K562 (cell line): Measurements from ENCODE around the gene CRABP2. TPM values are rescaled to one million over a fixed set of nuclear protein-coding genes. Genes with fewer than 3 reads are reported as not detected.
A peak's percentile ranks its signal among the peaks of the same experiment; 100 is the strongest.

Source experiments
- BCL6 ChIP-seq: fragments of 250-450 bp; sonication (Bioruptor Pico); IDR thresholded peaks from 2 replicates; pipeline ENCODE4 v1.4.0; 2020
- HDAC8 ChIP-seq: fragments of 450-650 bp; IDR thresholded peaks from 2 replicates; pipeline ENCODE4 v1.6.1; 2016; ENCODE audit warnings: mild to moderate bottlenecking, missing genetic modification characterization, moderate library complexity, missing compliant biosample characterization
- HDGF ChIP-seq: fragments of 450-650 bp; IDR thresholded peaks from 2 replicates; pipeline ENCODE4 v1.6.1; 2016
- HNRNPH1 ChIP-seq: fragments of 200-400 bp; formaldehyde crosslinking; optimal IDR thresholded peaks from 2 replicates; pipeline ENCODE3; 2017; ENCODE audit warnings: low read depth, mild to moderate bottlenecking, low read length, moderate library complexity
- HNRNPL ChIP-seq: fragments of 200-400 bp; formaldehyde crosslinking; IDR thresholded peaks from 2 replicates; pipeline ENCODE4 v1.6.1; 2017; ENCODE audit warnings: low read depth, mild to moderate bottlenecking, low read length
- MAFF ChIP-seq: IDR thresholded peaks from 2 replicates; pipeline ENCODE4 v1.6.1; 2012; ENCODE audit warnings: low read length, improper control_type of control experiment
- PHF21A ChIP-seq: fragments of 450-650 bp; IDR thresholded peaks from 2 replicates; pipeline ENCODE4 v1.6.1; 2017; ENCODE audit warnings: low read depth, borderline replicate concordance
- SMAD1 ChIP-seq: fragments of 150-350 bp; IDR thresholded peaks from 2 replicates; pipeline ENCODE4 v1.6.1; 2014; ENCODE audit warnings: low read length, low read depth; ENCODE audit not compliant: partially characterized antibody
- TAL1 ChIP-seq: fragments of 450-650 bp; IDR thresholded peaks from 2 replicates; pipeline ENCODE4 v1.6.1; 2016; ENCODE audit warnings: mild to moderate bottlenecking
- ZFP30 ChIP-seq: fragments of 250-450 bp; sonication (Bioruptor Pico); IDR thresholded peaks from 2 replicates; pipeline ENCODE4 v1.8.0; 2022; ENCODE audit warnings: moderate library complexity, mild to moderate bottlenecking, inconsistent platforms, borderline replicate concordance
- ZNF175 ChIP-seq: fragments of 200-800 bp; sonication (Bioruptor generic); IDR thresholded peaks from 2 replicates; pipeline ENCODE4 v1.6.1; 2016; ENCODE audit warnings: low read depth, mild to moderate bottlenecking, missing genetic modification characterization, missing compliant biosample characterization
- ZNF282 ChIP-seq: sonication (generic); formaldehyde crosslinking; IDR thresholded peaks from 2 replicates; pipeline ENCODE4 v1.8.1; 2023; ENCODE audit warnings: missing genetic modification reagents
- ZNF347 ChIP-seq: fragments of 450-650 bp; formaldehyde crosslinking; IDR thresholded peaks from 2 replicates; pipeline ENCODE4 v1.4.0; 2020; ENCODE audit warnings: low read depth, mild to moderate bottlenecking, moderate library complexity
- polyA plus RNA-seq, 8 experiments: library from polyadenylated mRNA; depleted of rRNA in 4 of 8; stranded (reverse) in 5 of 8; unstranded in 3 of 8; fragments of >200 nt; fragmentation: Nextera tagmentation in 2 of 8; fragmentation: Illumina TruSeq in 1 of 8; extraction: Ambion mirVana in 2 of 8; extraction: Trizol in 1 of 8; gene quantifications; 2 replicates each; pipeline versions ENCODE4 v1.2.1 to v1.2.3, GENCODE V29; 2011 to 2014; ENCODE audit warnings: inconsistent platforms in 1 of 8, missing spikeins in 1 of 8
- total RNA-seq, 7 experiments: library from RNA; depleted of rRNA in 6 of 7; stranded (reverse); fragments of >200 nt in 6 of 7; fragmentation: Illumina TruSeq in 2 of 7; extraction: Trizol in 2 of 7; gene quantifications; 2 replicates each; pipeline versions ENCODE4 v1.2.1 to v1.2.3, GENCODE V29; 2011 to 2021; ENCODE audit warnings: low replicate concordance in 1 of 7
- TF ChIP-seq, protein P1 (sequence below): IDR thresholded peaks from 2 replicates; pipeline ENCODE4 v1.6.1; 2011; ENCODE audit warnings: borderline replicate concordance, low read depth, mild to moderate bottlenecking, moderate library complexity, low read length; ENCODE audit not compliant: insufficient read depth, poor library complexity, severe bottlenecking
- TF ChIP-seq, protein P2 (sequence below): fragments of 250-450 bp; sonication (Bioruptor Pico); IDR thresholded peaks from 2 replicates; pipeline ENCODE4 v1.4.0; 2020; ENCODE audit warnings: borderline replicate concordance
- TF ChIP-seq, protein P3 (sequence below), 2 experiments: fragments of 450-650 bp; IDR thresholded peaks; 2 replicates each; pipeline ENCODE4 v1.6.1; 2018; ENCODE audit warnings: mild to moderate bottlenecking in 2 of 2, low read depth in 1 of 2; ENCODE audit not compliant: partially characterized antibody in 2 of 2
- TF ChIP-seq, protein P4 (sequence below): sonication (generic); formaldehyde crosslinking; IDR thresholded peaks from 2 replicates; pipeline ENCODE4 v1.8.0; 2022; ENCODE audit warnings: mild to moderate bottlenecking, missing genetic modification reagents

CRABP2 gene
- total and polyA plus RNA-seq, 9 of the 15 experiments (the other 6 are each of a cell fraction or from before 2014, with no cell fraction given) = 0.30 to 2.5 (median 0.82) TPM

DNA sequence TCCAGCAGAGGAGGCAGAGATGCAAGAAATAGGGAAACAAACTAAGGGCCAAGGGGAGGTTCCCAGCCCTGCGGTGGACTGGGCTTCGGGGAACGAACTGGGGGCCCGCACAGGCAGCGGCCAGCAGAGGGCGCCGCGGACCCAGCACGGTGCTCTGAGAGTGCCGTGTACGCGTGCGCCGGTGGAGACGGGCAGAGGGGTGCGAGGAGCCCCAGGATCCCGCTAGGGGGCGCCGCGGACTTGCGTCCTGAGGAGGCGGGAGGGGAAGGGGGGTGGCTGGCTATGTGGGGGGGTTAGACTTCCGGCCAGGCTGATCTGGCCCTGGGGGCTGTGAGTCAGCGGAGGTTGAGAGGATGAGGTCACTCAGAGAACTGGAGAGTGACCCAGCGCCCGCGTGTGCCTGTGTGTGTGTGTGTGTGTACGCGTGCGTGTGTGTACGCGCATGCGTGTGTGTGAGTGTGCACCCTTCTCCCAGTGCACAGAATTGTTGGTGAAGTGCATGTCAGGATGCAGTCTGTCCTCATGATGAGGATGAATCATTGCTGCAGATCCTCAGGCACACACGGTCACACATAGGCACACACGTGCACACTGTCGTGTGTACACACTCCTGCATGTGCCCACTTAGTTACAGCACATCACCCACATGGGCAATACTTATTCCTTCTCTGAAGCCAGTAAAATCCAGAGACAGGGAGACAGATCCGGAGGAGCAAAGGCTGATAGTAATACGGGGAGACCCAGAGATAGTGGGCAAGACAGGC is 45.2 kb downstream of the CRABP2 start (continued):
- TF ChIP-seq ZNF175 (CRISPR knock-in tag) (0 out of 2 replicates have a peak, but pooled peaks have one; percentile 56), BCL6 (CRISPR knock-in tag) (no peak), HDGF (peak; percentile 44; the same call in 1 of the 2 replicates), ZNF347 (no peak), HNRNPH1 (no peak), SMAD1 (peak; percentile 73), ZNF282 (CRISPR knock-in tag) (0 out of 2 replicates have a peak, but pooled peaks have one; percentile 14), MAFF (peak; percentile 21; the same call in 1 of the 2 replicates), HNRNPL (0 out of 2 replicates have a peak, but pooled peaks have one; percentile 9), PHF21A (peak; percentile 7), ZFP30 (CRISPR knock-in tag) (no peak), HDAC8 (peak; percentile 85; the same call in 1 of the 2 replicates), TAL1 (no peak)
- TF ChIP-seq, protein P1, sequence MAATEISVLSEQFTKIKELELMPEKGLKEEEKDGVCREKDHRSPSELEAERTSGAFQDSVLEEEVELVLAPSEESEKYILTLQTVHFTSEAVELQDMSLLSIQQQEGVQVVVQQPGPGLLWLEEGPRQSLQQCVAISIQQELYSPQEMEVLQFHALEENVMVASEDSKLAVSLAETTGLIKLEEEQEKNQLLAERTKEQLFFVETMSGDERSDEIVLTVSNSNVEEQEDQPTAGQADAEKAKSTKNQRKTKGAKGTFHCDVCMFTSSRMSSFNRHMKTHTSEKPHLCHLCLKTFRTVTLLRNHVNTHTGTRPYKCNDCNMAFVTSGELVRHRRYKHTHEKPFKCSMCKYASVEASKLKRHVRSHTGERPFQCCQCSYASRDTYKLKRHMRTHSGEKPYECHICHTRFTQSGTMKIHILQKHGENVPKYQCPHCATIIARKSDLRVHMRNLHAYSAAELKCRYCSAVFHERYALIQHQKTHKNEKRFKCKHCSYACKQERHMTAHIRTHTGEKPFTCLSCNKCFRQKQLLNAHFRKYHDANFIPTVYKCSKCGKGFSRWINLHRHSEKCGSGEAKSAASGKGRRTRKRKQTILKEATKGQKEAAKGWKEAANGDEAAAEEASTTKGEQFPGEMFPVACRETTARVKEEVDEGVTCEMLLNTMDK = peak; percentile 99
- TF ChIP-seq, protein P2, sequence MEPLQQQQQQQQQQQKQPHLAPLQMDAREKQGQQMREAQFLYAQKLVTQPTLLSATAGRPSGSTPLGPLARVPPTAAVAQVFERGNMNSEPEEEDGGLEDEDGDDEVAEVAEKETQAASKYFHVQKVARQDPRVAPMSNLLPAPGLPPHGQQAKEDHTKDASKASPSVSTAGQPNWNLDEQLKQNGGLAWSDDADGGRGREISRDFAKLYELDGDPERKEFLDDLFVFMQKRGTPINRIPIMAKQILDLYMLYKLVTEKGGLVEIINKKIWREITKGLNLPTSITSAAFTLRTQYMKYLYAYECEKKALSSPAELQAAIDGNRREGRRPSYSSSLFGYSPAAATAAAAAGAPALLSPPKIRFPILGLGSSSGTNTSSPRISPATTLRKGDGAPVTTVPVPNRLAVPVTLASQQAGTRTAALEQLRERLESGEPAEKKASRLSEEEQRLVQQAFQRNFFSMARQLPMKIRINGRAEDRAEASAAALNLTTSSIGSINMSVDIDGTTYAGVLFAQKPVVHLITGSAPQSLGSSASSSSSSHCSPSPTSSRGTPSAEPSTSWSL (CRISPR knock-in tag) = no peak
- TF ChIP-seq, protein P3, sequence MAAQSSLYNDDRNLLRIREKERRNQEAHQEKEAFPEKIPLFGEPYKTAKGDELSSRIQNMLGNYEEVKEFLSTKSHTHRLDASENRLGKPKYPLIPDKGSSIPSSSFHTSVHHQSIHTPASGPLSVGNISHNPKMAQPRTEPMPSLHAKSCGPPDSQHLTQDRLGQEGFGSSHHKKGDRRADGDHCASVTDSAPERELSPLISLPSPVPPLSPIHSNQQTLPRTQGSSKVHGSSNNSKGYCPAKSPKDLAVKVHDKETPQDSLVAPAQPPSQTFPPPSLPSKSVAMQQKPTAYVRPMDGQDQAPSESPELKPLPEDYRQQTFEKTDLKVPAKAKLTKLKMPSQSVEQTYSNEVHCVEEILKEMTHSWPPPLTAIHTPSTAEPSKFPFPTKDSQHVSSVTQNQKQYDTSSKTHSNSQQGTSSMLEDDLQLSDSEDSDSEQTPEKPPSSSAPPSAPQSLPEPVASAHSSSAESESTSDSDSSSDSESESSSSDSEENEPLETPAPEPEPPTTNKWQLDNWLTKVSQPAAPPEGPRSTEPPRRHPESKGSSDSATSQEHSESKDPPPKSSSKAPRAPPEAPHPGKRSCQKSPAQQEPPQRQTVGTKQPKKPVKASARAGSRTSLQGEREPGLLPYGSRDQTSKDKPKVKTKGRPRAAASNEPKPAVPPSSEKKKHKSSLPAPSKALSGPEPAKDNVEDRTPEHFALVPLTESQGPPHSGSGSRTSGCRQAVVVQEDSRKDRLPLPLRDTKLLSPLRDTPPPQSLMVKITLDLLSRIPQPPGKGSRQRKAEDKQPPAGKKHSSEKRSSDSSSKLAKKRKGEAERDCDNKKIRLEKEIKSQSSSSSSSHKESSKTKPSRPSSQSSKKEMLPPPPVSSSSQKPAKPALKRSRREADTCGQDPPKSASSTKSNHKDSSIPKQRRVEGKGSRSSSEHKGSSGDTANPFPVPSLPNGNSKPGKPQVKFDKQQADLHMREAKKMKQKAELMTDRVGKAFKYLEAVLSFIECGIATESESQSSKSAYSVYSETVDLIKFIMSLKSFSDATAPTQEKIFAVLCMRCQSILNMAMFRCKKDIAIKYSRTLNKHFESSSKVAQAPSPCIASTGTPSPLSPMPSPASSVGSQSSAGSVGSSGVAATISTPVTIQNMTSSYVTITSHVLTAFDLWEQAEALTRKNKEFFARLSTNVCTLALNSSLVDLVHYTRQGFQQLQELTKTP (IDR thresholded peaks at IDR 0.05; ENCODE audit: low read depth in 1 of 2, partially characterized antibody in 2 of 2) = peak; percentile 31 to 98
- TF ChIP-seq, protein P4, sequence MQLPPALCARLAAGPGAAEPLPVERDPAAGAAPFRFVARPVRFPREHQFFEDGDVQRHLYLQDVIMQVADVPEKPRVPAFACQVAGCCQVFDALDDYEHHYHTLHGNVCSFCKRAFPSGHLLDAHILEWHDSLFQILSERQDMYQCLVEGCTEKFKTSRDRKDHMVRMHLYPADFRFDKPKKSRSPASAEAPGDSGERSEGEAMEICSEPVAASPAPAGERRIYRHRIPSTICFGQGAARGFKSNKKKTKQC = no peak; the same call in 1 of the 2 replicates
